GM23248 (cell line): ENCODE results near the gene RALGDS.

Experiments
- EZH2 ChIP-seq: fragments of 200-600 bp; sonication (generic); IDR thresholded peaks from 2 replicates; pipeline ENCODE4 v1.6.1; 2018; ENCODE audit warnings: antibody characterized with exemption, mild to moderate bottlenecking; ENCODE audit not compliant: insufficient read depth, poor library complexity, severe bottlenecking
- EZH2phosphoT487 ChIP-seq: fragments of 200-600 bp; sonication (generic); IDR thresholded peaks from 2 replicates; pipeline ENCODE4 v1.6.1; 2018; ENCODE audit warnings: antibody characterized with exemption, moderate library complexity, mild to moderate bottlenecking, low read depth; ENCODE audit not compliant: insufficient read depth

DNA sequence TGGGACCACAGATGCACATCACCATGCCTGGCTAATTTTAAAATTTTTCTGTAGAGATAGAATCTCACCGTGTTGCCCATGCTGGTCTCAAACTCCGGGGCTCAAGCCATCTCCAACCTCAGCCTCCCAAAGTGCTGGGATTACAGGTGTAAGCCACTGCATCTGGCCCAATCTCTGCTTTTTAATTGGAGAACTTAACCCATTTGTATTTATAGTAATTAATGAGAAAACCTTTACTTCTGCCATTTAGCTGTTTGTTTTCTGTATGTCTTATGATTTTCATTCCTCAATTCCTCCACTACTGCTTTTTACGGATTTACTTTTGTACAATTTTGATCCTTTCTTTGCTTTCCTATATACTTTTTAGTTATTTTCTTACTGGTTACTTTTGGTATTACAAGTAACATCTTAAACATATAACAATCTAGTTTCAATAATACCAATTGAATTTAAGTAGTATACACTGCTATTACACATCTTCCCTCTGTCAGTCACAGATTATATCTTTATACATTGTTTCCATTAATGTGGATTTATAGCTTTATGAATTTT, 26.1 kb downstream of the RALGDS start:
- no peak for TF ChIP-seq EZH2
- no peak for TF ChIP-seq EZH2phosphoT487
